GM21423 (cell line): Measurements from ENCODE around the gene TNIK.
"Not testable (repeated sequence)": the region's sequence is repeated elsewhere in the genome, so short reads cannot be mapped to it uniquely, and the experiment has no call there.

ENCODE experiments used
- ATAC-seq: cut with Tn5 transposase; IDR thresholded peaks from one replicate; pipeline ENCODE4 v1.9.1; 2021; ENCODE audit warnings: mild to moderate bottlenecking, moderate library complexity; ENCODE audit not compliant: unreplicated experiment

Gene TNIK

GRCh38 chr3:171446801-171447578 lies 13.2 kb downstream of the TNIK start:
- ATAC-seq, result no peak

GRCh38 chr3:171446301-171446700 lies 13.9 kb downstream of the TNIK start:
- ATAC-seq, result no peak

GRCh38 chr3:171445620-171446204 lies 14.5 kb downstream of the TNIK start:
- ATAC-seq, result no peak

DNA sequence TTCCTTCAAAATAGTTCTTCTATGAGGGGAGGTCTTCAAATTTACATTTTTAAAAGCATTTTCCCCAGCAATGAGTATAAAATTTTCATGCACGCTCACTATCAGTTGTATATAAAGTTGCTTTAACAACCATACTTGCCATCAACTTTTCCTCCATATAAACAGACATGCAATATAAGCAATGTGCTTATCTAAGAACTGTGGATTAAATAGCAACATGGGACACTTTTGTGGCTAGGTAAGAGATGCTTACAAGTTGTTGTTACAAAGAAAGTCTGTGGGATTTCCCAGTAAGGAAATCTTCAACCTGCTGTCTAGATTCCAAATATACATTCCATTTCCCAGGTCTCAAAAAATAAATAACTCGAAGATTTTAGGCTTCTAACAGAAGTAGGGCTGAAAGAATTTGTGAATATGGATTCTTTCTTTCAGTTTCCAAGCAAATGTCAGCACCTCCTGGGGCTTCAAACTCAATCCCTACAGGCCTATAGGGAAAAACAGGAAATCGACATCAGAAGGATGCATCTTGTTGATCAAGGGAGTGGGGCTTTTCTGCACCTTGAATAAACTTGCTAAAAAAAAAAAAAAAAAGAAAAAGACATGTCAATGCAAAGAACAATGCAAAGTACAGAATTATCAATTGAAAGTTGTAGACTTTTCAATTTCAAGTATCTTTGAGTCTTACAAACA lies 16.1 kb downstream of the TNIK start:
- no peak for ATAC-seq

- ATAC-seq, result no peak
Measured at GRCh38 chr3:171443211-171443957, 16.8 kb downstream of the TNIK start.

DNA sequence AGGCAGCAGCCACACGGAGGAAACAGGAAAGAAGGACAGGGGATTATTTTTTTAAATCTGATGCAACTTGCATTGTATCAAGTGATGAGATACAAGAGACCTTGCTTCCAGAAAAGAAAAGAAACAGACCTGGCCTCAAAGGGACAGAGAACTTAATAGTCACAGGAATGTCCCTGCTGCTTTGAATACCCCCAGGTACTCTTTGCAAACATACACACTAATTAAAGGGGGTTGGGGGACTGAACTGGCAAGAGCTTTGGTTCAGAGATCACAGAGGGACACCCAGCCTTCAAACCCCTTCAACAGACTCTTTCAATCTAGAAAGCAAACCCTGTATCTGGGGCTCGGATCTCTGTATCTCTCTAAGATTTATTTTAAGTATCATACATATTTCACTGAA lies 18.0 kb downstream of the TNIK start:
- no peak for ATAC-seq

GRCh38 chr3:171441381-171441780 lies 18.8 kb downstream of the TNIK start:
- no peak for ATAC-seq

GRCh38 chr3:171439996-171440395 lies 20.2 kb downstream of the TNIK start:
- ATAC-seq, result no peak

DNA sequence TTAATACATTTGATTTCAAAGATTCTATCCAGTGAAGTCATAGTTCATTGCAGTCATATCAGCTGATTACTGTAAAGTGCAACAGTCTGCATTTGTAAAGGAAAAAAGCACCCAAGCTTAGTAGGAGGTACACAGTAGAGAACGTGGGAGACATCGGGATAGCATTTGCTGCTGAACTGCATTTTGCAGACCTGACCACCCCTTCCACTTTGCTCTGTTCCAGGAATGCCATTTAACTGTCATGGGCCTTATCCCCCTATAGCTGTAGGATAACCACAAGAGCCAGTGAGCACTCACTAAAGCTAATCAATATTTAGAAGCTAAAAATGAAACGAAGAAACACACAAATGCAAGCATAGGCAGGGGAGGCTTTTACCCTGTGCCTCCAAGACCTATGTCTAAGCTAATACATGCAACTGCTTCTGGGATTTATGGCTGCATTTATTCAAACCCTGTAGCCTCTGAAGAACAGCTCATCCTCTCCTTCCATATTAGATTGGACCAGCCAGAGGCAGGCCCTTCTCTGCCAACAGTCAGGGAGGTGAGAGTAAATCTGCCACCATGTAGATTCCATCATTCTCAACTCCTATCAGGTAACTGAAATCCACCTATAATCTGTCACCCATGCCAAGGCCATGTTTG lies 23.0 kb downstream of the TNIK start:
- ATAC-seq, result no peak

DNA sequence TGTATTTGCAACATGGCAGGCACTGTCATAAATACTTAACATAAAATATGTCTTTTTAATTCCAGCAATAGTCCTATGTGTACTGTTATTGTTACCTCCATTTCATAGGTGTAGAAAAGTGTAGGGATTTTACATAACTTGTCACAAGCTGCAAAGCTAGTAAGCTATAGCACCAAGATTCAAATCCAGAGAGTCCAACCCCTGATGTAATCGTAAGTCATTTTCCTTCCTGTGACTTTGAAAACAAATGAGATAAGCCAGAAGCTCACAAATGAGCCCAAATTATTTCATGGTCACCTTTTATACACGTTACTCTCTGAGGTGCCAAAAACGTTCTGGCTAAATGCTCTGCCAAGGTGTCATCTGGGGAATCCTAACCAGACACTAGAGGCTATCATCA lies 23.8 kb downstream of the TNIK start:
- no peak for ATAC-seq

- ATAC-seq, result no peak
Measured at GRCh38 chr3:171435757-171436156, 24.4 kb downstream of the TNIK start.

DNA sequence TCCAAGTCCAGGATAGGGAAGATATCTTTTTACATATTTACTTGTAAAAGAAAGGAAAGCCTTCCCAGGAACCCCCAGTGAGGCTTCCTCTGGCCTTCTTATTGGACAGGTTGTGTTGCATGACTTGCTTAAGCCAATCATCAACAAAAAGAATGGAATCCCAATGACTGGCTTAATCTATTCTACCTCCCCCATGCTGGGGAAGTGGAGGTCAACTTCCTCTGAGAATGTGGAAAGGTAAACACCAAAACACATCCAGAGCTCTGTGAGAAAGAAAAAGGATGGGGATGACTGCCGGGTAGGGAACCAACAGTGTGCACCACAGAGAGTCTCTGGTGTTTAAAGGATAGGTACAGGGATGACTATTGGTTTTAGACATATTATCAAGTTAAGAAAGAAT lies 25.1 kb downstream of the TNIK start:
- no peak for ATAC-seq

GRCh38 chr3:171432548-171432947 lies 27.7 kb downstream of the TNIK start:
- no peak for ATAC-seq

GRCh38 chr3:171431550-171431949 lies 28.7 kb downstream of the TNIK start:
- ATAC-seq, result no peak

DNA sequence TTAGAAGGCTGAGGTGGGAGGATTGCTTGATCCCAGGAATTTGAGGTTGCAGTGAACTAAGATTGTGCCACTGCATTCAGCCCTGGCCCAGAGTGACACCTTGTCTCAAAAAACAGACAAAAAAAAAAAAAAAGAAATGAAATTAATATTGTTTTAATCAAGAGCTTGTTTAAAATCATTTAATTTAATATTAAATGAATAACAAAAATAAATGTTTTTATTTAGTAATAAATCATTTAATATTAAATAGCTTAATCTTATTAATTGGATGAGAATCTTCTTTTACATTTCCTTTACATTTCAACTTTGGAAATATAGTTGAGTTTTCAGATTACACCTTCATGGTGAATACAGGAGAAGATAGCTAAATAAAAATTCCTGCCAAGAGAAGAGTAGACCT lies 29.7 kb downstream of the TNIK start:
- no peak for ATAC-seq

- no peak for ATAC-seq
Measured at GRCh38 chr3:171429635-171430034, 30.6 kb downstream of the TNIK start.

- ATAC-seq, result no peak
Measured at GRCh38 chr3:171428892-171429291, 31.3 kb downstream of the TNIK start.

- no peak for ATAC-seq
Measured at GRCh38 chr3:171428321-171428787, 31.9 kb downstream of the TNIK start.

DNA sequence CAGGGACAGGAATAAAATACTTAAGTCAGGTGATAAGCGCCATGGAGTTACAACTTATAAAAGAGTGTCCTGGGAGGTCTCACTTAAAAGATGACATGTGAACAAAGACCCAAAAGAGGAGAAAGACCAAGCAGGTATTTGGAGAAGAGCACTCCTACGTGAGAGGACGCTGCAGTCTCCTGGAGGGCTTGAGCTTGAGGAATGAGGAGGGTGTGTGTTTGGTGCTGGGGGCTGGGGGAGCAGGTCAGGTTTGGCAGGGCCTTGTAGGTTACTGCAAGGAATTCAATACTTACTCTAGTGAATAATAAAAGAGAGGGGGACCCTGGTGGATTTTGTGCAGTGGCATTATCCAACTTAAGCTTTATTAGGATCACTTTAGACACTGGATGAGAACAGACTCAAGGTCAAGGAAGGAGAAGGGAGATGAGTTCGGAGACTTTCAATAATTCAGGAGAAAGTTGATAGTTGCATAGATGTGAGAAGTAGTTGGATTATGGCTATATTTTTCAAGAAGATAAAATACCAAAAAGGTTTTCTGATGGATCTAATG lies 32.4 kb downstream of the TNIK start:
- ATAC-seq, result no peak

DNA sequence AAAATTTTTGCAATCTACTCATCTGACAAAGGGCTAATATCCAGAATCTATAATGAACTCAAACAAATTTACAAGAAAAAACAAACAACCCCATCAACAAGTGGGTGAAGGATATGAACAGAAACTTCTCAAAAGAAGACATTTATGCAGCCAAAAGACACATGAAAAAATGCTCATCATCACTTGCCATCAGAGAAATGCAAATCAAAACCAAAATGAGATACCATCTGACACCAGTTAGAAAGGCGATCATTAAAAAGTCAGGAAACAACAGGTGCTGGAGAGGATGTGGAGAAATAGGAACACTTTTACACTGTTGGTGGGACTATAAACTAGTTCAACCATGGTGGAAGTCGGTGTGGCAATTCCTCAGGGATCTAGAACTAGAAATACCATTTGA lies 36.1 kb downstream of the TNIK start:
- ATAC-seq, result not testable (repeated sequence)

GRCh38 chr3:171422855-171423254 lies 37.4 kb downstream of the TNIK start:
- not testable (repeated sequence) for ATAC-seq
